ENCODE results near the gene HOXA5.

HOXA5 gene

DNA sequence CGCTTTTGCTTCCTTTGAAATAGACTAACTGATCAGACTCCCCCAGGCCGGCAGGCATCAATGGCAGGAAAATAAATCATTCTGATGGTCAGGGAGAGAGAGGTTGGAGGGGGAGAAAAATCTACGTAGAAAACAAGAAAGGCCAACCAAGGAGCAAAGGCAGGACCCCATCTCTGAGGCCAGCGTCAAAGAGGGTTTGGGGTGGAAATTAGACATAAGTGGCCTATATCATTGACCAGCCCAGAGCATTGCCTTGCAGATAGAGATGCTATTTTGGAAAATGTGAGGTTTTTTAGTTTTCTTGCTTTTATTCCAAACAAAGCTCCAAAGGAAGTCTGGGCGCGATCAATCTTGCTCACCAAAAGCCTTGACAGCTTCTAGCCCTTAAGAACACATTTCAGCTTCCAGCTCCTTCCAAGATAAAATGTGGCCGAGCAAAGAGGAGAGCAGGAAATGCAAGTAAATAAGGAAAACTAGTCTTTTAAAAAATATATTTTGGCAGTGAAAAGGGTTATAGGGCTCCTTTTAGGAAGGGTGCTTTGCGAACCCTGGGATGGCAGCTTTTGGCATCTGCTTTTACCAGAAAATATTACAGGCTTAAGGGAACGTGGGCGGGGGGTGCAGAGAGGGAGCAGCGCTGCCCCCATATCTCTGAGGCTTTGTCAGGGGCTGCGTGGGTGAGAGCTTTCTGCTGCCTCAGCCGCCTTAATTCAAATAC lies 39.0 kb downstream of the HOXA5 start:
- no peak for DNase-seq

DNA sequence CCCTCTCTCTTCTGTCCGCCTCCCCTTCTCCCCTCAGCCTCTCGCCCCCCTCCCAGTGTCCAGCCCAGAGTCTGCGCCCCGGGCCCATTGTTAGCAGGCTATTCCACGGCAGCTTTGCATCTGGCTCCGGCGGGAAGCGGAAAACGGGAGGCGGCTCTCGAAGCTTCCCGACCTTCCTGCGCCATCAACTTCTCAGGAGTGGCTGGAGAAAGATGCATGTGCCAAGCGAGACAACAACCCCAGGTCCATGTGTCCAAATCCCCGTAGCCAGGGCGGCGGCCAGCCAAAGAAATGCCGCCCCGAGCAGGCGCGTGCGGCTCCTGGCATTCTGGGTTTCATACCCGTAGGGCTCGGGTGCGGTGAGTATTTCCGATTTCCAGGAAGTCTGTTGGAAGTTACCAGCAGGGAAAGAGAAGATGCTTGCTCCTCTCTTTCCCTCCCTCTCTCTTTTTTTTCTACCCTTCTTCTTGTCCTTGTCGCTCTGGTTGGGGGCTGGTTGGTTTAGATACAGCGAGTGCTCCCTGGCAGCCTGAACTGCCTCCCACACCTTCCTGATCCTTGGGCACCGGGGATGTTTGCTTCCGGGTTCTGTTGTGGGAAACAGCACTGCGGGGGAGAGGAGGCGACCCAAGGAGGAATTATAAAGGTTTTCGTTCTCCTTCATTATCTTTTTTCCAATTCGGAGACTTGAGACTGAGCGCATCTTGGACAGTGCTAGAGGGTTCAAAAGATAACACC lies 39.8 kb downstream of the HOXA5 start:
- DNase-seq, result no peak

DNA sequence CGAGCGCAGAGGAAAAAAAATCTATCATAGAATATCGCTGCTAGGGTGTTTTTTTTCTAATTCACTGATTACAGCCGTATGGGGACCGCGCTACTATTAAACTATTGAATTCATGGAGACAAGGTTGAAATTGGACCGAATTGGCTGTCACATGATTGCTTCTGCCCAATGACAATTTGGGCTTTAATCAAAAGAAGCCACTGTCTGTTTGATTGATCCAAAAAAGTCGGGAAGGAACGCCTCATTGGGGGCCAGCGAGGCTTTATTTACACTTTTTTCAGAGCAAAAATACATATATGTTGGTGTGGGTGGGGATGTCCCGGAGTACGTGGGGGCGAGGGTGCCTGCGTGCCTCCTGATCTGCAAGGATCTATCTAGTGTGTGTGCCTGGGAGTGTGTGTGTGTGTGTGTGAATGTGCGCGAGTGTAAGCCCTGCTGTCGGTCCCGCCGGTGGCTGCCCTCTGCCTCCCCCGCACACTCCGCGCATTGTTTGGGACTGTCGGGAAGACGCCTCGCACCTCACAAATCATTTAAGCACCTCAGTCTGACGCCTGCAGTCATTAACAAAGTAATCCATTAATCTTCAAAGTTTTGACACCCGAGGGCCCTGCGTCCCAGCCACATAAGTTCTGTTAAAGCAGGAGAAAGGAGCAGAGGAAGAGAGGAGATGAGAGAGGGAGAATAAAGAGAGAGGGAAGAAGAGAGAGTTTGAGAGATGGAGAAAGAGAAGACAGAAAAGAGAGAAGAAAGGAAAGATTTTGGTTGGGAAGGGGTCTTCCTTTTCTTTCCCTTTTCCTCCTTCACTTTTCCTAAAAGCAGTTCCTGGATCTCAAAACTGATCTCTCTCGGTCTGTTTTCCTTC lies 40.7 kb downstream of the HOXA5 start, which contains the start of gene HOXA2:
Gene HOXA2 (minus strand): TSS at position 103 of the 862 bp plus-strand sequence. CDS start 183 bp downstream, outside the sequence.
- DNase-seq, result no peak

DNA sequence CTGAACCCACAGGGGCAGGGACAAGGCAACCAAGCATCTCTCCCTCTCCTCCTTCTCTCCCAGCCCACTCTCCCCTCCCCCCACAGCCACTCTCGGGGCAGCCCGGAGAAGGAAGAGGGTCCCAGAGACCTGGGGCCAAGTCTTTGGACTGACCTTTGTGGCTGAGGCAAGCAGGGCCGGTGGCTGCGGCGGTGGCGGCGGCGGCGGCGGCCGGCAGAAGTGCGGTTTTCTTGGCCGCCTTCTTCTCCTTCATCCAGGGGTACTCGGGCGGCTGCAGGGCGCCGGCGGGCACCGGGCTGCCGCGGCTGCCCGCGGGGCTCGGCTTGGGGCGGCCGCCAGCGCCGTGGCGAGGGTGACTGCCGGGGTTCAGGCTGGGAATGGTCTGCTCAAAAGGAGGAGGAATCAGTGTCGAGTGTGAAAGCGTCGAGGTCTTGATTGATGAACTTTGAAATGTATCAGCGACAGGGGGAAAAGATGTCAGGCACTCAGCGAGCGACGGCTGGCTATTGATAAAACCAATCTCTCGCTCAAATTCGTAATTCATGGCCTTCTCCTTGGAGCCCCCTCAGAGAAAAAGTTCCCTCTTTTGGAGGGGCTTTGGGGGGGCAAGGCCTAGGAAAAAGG lies 41.4 kb downstream of the HOXA5 start:
- no peak for DNase-seq

DNA sequence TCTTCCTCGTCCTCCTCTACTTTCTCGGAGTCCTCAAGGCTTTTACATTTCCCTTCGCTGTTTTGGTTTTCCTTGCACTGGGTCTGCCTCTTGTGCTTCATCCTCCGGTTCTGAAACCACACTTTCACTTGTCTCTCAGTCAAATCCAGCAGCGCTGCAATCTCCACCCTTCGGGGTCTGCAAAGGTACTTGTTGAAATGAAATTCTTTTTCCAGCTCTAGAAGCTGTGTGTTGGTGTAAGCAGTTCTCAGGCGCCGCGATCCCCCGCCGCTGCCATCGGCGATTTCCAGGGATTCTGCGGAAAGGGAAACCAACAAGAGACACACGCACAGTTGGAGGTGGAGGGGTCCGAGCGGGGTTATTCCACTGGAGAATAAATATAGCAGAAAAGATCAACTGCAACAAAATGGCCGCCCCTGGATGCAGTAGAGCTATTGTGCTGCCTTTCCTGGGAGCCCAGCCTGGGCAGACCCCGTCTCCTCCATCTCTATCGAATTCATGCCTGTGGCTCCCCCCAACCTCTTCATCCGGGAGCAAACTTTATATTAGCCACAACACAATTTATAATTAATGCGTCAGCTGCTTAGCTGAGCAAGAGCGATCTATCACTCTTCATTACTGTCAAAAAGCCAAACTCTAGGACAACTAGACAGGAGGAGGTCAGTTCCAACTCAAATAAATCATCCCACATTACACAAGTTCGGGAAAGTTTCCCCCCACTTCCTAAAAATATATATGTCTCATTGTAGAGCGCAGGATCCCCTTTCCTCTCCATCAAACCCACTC lies 42.1 kb downstream of the HOXA5 start:
- DNase-seq, result no peak

DNA sequence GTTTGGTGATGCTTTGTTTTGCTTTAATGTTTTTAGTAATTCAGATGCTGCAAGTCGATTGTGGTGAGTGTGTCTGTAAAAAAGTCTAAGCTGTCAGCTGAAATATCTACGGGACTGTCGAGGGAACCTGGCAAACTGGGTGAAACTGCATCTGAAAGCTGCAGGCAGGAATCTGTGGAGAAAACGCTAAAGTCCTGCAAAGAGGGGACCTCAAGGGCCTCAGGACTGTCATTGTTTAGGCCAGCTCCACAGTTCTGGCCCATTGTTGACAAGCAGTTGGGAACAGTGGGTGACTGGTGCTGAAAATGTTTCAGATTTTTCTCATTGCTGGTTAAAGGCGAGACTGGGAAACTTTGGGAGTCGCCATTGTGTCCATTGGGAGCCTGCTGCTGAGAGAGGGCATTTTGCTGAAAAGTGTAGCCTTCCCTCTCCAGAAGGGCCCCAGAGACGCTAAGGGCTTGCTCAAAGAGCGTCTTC lies 42.7 kb downstream of the HOXA5 start:
- DNase-seq, result no peak

DNA sequence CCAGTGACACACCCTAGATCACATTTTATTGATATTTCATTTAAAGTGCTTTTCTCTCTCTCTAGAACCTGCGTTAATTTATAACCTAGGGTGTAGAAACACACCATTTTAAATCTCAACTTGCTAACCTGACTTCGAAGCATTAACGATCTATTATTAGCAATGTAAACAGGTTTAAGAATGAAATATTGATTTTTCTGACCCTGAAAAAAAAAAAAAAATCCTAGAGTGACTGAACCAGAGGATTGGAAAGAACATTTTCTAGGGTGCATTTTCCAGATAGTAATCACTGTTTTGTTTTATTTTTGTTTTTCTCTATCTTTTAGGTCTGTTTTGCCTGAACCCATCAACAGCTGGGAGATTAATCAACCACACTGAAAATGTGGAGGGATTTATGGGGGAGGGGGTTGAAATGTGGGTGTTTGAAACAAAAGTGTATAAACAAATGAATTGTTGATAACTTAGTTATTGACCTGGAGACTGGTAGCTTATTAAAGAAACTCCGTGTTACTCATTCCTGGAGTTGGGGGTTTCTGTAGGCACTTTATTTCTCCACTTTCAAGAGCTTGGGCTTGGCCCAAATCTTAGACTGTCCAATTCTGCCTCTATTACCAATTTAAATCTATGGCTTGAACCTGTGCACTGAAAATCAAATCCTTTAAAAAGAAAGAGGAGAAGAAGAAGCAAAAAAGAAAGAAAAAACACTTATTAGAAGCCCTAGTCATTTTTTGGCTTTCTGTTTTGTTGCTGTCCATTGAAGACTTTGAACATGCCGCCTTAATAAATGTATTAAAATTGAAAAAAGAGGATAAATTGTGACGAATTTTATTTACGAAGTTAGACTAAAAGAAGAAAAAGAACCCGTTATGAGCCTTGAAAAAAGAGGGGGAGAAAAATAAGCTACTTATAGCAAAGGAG lies 43.8 kb downstream of the HOXA5 start:
- no peak for DNase-seq

DNA sequence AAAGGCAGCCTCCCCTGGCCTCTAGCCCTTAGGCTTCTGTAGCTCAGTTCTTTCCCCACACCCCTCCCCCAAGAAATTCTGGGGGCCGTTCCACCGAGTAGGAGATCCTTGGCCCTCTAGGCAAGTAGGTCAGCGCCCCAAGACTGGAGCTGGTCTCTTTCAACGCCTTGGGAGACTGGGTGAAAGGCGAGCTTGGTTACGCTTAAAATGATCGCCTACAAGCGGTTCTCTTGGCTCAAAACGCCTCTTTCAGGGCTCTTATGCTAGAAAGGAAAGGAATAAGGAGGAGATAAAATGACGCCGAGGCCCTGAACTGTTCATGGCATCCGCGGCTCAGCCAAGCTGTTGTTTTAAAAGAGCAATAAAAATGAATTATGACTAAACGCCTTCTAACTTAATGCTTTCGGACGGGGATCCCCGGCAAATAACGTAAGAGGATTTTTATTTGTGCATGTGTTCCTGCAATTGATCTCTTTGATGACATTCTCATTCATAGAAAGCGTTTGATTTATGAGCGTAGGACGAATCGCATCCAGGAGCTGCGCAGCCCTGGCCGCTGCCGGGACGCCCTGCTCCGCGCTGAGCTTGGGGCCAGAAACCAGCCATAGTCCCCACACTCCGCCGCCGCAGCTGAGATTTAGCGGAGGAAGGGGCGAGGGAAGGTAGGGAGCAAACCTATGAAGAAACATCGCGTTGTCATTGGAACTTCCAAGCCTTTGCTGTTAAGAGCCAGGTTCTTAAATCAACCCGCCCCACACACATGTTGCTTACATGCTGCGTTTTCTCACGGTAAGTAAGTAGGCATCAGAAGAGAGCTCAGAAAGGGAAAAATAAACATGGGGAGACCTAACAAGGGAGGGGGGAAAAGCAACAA lies 44.7 kb downstream of the HOXA5 start:
- no peak for DNase-seq

DNA sequence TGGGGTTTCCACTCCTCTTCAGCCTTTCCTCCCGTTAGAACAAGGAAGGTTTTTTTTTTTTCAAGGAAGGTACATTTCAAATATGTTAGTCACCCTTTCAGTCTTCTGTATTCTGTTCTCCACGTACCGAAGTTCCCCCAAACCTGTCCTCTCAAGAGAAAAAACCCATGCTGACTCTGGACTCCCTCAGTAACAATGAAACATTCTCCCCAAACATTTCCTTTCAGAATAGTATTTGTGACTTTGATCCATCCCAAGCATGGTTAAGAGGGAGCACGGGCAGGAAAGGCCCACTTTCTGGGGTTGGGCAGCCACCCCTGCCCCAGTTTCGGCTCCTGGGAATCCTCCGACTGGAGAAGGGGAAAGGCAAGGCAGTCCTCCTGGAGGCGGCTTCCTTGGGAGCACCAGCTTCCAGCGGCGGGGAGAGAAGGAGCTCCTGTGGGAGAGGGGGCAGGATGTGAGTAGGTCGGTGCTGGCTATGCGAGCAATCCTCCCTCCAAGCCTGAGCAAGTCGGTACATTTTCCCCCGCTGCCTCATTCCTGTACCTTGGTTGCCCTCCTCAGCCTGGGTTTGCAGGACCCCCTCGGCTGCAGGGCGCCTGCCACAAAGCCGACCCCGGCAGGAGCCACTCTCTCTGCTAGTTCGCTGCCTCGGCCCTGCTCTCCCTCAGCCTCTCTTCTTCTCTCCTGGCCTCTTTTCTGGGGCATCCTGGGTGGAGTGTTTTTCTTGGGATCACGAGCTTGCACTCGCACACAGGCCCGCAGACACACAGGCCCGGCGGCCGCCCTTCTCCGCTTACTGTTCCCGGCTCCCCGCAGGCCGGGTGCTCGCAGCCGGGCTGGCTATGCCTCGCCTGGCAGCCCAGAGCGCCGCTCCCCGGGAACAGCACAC lies 45.5 kb downstream of the HOXA5 start:
- no peak for DNase-seq

DNA sequence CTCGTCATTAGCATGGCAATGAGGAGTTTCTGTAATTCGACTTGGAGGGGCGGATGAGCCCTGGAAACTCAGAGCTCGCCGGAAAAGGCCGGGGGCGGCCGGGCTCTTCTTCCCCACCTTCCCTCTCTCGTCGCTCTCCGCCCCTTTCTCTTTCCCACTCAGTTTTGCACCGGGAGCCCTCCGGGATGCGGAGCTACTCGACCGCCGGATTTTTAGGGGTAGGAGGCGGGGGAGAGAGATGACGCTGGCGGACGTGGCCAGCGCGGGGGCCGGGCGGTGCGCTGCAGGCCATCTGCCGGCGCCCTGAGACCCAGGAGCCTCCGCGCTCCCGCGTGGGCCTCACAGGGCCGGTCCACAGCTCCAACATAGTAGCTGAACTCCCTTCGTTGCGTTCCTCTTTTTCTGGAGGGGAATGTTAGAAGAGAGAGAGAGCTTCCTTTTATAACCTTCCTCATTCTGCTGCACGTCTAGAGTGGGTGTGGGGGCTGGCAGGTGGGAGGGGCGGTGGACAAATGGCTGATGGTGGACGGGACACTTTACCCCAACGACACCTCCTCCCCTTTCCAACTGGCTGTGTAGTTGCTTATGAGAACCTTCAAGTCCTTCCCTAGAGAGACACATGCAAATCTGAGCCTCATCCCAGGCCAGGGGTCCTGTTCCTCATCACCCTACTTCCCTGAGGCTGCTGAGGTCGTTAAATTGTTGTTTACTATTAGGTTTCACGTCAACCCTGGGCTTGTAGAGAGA lies 46.5 kb downstream of the HOXA5 start:
- peak; percentile 11 for DNase-seq

DNA sequence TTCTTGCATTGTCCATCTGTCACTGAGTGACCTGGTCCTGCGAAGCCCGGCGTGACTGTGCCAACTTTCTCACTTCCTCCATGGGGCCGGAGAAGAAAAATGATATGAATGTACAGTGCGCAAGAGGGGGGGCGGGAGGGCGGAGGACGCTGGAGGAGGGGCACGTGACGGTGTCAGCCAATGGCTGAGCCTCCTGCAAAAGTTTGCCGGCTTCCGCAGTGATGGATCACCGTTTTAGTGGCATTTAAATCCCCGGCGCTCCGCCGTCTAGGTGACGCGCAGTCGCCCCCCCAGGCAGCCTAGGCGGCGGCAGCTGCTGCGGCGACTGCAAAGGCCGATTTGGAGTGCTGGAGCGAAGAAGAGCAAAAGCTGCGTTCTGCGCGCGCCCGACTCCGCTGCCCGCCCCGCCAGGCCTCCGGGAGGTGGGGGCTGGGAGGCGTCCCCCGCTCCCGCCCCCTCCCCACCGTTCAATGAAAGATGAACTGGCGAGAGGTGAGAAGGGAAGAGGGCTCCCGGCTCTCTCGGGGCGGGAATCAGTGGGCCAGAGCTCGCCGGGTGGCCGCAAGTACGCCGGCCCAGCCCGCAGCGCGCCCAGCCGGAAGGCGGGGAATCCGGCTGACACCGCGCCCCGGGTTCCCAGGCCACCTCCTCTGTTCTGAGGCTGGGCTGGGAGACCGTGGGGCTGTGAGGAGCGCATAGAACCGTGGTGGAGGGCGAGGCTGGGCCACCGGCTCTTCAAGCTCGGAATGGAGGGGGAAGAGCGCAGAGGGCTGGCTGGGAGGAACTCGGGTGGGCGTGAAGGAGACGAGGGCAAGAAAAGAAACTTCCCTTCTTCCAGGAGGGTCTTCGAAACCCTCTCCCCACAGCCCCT lies 47.3 kb downstream of the HOXA5 start, which contains the start of gene HOXA1:
Gene HOXA1 (minus strand): TSS at position 104 of the 871 bp plus-strand sequence. CDS start 88 bp downstream, at position 16.
- DNase-seq, result peak; percentile 59

DNA sequence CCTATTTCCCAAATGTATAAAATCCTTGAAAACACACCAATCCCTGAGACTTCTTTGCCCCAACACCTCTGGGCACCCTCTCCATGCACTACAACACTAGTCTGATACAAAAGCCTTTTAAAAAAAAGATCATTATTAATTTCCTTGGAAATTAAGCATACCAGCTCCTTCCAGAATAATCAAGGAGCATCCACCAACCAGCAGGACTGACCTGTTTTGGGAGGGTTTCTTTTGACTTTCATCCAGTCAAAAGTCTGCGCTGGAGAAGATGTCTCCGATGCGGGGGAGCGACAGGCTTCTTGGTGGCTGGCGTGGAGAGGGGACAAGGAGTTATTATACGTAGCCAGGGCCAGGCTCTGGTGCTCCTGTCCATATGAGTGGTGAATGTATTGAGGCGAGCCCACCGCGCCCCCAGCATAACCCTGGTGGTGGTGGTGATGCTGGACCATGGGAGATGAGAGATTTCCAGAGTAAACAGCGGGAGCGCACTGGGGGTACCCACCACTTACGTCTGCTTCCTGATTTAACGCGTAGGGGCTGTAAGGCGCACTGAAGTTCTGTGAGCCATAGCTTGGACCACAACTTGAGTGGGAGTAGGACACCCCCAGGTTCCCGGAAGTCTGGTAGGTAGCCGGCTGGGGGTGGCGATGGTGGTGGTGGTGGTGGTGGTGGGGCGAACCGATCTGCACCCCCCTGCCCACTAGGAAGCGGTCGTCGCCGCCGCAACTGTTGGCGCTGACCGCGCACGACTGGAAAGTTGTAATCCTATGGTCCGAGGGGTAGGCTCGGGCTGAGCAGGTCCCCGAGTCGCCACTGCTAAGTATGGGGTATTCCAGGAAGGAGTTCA lies 48.2 kb downstream of the HOXA5 start:
- peak; percentile 20 for DNase-seq

DNA sequence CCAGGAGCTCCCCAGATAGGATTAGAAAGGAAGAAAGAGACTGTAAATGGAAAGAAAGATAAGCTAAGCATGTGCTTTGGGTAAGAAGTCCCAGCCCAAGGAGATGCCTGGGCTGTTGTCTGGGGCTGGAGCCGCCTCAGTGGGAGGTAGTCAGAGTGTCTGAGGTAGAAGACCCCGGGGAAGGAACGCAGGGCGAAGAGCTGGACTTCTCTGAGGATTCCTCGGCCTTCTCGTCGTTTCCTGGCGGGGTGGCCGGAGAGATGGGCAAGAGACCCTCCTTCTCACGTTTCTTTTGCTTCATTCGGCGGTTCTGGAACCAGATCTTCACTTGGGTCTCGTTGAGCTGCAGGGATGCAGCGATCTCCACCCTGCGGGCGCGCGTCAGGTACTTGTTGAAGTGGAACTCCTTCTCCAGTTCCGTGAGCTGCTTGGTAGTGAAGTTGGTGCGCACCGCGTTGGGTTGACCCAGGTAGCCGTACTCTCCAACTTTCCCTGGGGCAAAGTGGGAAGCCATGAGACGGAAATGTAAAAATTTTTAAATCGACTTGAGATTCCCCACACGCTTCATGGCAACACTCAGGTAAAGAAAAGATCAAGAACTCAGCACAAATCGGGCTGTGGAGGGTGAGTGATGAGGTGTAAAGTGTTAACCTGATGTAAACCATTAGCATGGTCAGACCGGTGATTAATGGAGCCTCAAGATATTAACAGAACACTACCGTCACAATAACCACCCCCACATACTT lies 49.0 kb downstream of the HOXA5 start:
- no peak for DNase-seq

DNA sequence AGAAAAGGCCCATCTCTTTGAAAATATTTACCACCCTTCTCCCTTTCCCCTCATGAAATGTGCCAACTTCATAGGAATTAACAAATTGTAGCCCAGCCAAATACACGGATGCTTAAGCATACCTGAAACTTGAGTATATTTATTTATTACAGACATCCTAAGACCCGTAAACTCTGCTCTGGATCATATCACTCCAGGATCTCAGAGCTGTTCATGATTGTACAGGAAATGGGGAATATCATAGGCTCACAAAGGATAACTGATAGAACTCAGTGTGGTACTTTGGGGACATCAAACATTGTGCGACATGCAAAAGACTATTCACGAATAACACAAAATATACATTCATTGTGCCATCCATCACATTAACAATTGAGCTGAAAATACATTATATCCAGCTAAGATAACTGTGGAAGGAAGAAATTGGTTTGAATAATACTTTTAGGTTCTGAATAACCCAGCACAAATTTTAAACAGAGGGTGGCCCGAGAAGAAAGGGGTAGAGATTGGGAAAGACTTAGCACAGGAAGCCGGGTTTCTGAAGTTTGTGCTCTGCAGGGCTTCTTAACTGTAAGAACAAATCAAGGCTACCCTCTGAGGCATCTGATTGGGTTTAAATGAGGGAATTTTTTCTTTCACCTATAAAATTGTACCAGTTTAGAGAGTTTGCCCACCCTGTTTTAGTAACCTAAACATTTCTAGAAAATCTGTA lies 50.1 kb downstream of the HOXA5 start:
- DNase-seq, result no peak

DNA sequence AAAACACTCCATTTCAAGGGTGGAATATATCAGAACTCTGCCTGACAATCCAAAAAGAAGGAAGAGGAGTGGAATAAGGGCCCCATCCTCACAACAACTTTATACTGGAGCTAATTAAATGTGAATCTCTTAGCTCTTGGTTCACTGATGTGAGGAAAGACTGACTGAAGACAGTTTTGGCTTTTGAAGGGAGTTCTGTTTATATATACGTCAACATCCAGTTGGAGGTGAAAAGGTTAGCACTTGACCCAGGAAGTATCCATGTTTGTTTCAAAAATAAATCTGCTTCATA lies 50.7 kb downstream of the HOXA5 start:
- no peak for DNase-seq
